ENCODE results near the gene NAV1. TPM values are rescaled to one million over a fixed set of nuclear protein-coding genes. Genes with fewer than 3 reads are reported as not detected.

Gene NAV1
- total RNA-seq, 2 experiments from 2014 or later: 2.8 to 4.3 TPM

DNA sequence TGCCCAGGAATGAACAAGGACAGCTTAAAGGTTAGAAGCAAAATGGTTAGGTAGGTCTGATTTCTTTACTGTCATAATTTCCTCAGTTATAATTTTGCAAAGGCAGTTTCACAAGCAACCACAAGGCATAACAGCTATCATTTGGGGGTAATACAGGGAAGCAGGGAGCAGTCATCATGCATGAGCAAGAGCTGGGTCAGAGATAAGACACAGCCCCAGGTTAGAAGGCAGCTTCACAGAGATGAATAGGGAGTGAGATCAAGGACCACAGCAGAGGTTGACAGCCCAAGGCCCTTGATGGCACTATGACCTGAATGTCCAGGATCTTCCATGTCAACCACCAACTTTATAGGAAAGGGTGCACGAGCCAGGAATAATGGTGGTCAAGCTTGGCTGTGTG lies 23.0 kb upstream of the NAV1 start:
- Histone ChIP-seq H3K27me3 (ENCODE audit: control insufficient read depth in 1 of 2, insufficient read depth in 2 of 2, low read length in 2 of 2) (no peaks in the 10 kb centered on the region), H3K4me3 (ENCODE audit: low read length) (no peak overlapping the region), H3K36me3 (ENCODE audit: insufficient read depth, low read length) (peaks cover 3% of the 10 kb centered on the region), H3K4me1 (ENCODE audit: insufficient read depth, low read length) (peaks cover 4% of the 10 kb centered on the region), H3K9me3 (ENCODE audit: control insufficient read depth in 1 of 2, insufficient read depth in 1 of 2, low read length in 2 of 2) (no peaks in the 10 kb centered on the region), H3K27ac (ENCODE audit: low read depth in 1 of 2, low read length in 2 of 2) (no peak overlapping the region)
- intact Hi-C loops (cut with DNase I, micrococcal nuclease): no loop called here
- H3K27me3 Mint-ChIP-seq: no peaks in the 10 kb centered on the region
- peaks cover 16% of the 10 kb centered on the region for H3K36me3 Mint-ChIP-seq (ENCODE audit: low read depth)
- H3K4me1 Mint-ChIP-seq (ENCODE audit: low read depth): peaks cover 5% of the 10 kb centered on the region
- ChIA-PET POLR2A (no interaction called here), CTCF (interaction anchor here (0.6 to 8.0 kb wide), 2 partner anchors 36 to 91 kb away, joined by 5 to 187 read pairs; no protein-coding TSS in a partner anchor)
- H3K27ac Mint-ChIP-seq: no peak overlapping the region
- no peak overlapping the region for H3K4me3 Mint-ChIP-seq
- TF ChIP-seq, protein P1, sequence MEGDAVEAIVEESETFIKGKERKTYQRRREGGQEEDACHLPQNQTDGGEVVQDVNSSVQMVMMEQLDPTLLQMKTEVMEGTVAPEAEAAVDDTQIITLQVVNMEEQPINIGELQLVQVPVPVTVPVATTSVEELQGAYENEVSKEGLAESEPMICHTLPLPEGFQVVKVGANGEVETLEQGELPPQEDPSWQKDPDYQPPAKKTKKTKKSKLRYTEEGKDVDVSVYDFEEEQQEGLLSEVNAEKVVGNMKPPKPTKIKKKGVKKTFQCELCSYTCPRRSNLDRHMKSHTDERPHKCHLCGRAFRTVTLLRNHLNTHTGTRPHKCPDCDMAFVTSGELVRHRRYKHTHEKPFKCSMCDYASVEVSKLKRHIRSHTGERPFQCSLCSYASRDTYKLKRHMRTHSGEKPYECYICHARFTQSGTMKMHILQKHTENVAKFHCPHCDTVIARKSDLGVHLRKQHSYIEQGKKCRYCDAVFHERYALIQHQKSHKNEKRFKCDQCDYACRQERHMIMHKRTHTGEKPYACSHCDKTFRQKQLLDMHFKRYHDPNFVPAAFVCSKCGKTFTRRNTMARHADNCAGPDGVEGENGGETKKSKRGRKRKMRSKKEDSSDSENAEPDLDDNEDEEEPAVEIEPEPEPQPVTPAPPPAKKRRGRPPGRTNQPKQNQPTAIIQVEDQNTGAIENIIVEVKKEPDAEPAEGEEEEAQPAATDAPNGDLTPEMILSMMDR (IDR thresholded peaks at IDR 0.05): no peak
- H3K9me3 Mint-ChIP-seq: no peaks in the 10 kb centered on the region
- DNase-seq (no peak), ATAC-seq (ENCODE audit: poor library complexity) (no peak)

DNA sequence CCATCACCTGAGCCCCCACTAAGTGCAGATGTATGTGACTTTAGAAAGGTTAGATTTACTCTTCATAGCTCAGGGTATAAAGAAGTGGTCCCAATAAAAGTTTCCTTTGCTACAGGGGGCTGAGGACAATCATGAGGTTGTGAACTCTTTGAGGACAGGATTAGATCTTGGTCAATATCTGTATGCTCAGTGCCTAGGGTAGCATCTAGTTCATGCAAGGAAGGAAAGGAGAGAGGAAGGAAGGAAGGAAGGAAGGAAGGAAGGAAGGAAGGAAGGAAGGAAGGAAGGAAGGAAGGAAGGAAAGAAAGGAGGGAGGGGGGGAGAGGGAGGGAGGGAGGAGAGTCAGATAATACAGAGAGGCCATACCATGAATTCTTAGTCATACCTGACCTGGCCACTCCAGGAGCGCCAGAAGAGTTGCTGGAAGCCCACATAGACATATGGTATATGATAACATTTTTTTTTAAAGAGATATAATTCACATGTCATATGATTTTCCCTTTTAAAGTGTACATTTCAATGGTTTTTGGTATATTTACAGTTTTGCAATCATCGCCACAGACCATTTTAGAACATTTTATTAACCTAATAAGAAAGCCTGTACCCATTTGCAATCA lies 22.3 kb upstream of the NAV1 start:
- DNase-seq: no peak
- intact Hi-C loops (cut with DNase I, micrococcal nuclease): no loop called here
- H3K9me3 Mint-ChIP-seq: no peaks in the 10 kb centered on the region
- no peaks in the 10 kb centered on the region for H3K9me3 ChIP-seq (ENCODE audit: control insufficient read depth in 1 of 2, insufficient read depth in 1 of 2, low read length in 2 of 2)
- no peak overlapping the region for H3K27ac ChIP-seq (ENCODE audit: low read depth in 1 of 2, low read length in 2 of 2)
- ChIA-PET POLR2A (no interaction called here), CTCF (interaction anchor here (8.0 kb wide), 1 partner anchor 37 kb away, joined by 187 read pairs; no protein-coding TSS in a partner anchor)
- H3K4me1 ChIP-seq (ENCODE audit: insufficient read depth, low read length): peaks cover 4% of the 10 kb centered on the region
- TF ChIP-seq, protein P1 (IDR thresholded peaks at IDR 0.05): no peak
- peaks cover 20% of the 10 kb centered on the region for H3K36me3 Mint-ChIP-seq (ENCODE audit: low read depth)
- no peaks in the 10 kb centered on the region for H3K27me3 Mint-ChIP-seq
- H3K27ac Mint-ChIP-seq: no peak overlapping the region
- H3K27me3 ChIP-seq (ENCODE audit: control insufficient read depth in 1 of 2, insufficient read depth in 2 of 2, low read length in 2 of 2): no peaks in the 10 kb centered on the region
- ATAC-seq (ENCODE audit: poor library complexity): no peak
- no peak overlapping the region for H3K4me3 Mint-ChIP-seq
- peaks cover 4% of the 10 kb centered on the region for H3K36me3 ChIP-seq (ENCODE audit: insufficient read depth, low read length)
- no peak overlapping the region for H3K4me3 ChIP-seq (ENCODE audit: low read length)
- peaks cover 5% of the 10 kb centered on the region for H3K4me1 Mint-ChIP-seq (ENCODE audit: low read depth)

DNA sequence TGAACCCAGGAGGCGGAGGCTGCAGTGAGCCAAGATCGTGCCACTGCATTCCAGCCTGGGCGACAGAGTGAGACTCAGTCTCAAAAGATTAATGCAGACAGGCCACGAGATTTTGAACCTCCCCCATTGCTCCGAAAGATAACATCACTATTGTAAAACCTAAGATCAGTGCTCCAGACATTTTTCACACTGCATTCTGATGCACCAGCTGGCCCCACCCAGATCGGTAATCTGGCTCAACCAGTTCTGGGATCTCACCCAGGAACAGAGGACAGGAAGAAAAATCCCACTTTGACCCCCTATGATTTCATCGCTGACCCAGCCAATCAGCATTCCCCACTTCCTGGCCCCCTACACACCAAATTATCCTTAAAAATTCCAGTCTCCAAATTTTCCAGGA lies 21.3 kb upstream of the NAV1 start:
- no peak overlapping the region for H3K27ac Mint-ChIP-seq
- ChIA-PET CTCF (no interaction called here), POLR2A (no interaction called here)
- H3K4me3 ChIP-seq (ENCODE audit: low read length): no peak overlapping the region
- intact Hi-C loops (cut with DNase I, micrococcal nuclease): no loop called here
- ATAC-seq (ENCODE audit: poor library complexity) (no peak), DNase-seq (no peak)
- H3K4me1 Mint-ChIP-seq (ENCODE audit: low read depth): peaks cover 5% of the 10 kb centered on the region
- peaks cover 8% of the 10 kb centered on the region for H3K36me3 ChIP-seq (ENCODE audit: insufficient read depth, low read length)
- H3K27me3 Mint-ChIP-seq: no peaks in the 10 kb centered on the region
- no peak overlapping the region for H3K27ac ChIP-seq (ENCODE audit: low read depth in 1 of 2, low read length in 2 of 2)
- H3K27me3 ChIP-seq (ENCODE audit: control insufficient read depth in 1 of 2, insufficient read depth in 2 of 2, low read length in 2 of 2): no peaks in the 10 kb centered on the region
- no peaks in the 10 kb centered on the region for H3K9me3 ChIP-seq (ENCODE audit: control insufficient read depth in 1 of 2, insufficient read depth in 1 of 2, low read length in 2 of 2)
- peaks cover 3% of the 10 kb centered on the region for H3K9me3 Mint-ChIP-seq
- H3K36me3 Mint-ChIP-seq (ENCODE audit: low read depth): peaks cover 29% of the 10 kb centered on the region
- no peak overlapping the region for H3K4me3 Mint-ChIP-seq
- TF ChIP-seq, protein P1 (IDR thresholded peaks at IDR 0.05): no peak
- H3K4me1 ChIP-seq (ENCODE audit: insufficient read depth, low read length): peaks cover 4% of the 10 kb centered on the region
